Caco-2 (cell line): ENCODE results near the gene NELL2. TPM values are rescaled to one million over a fixed set of nuclear protein-coding genes. Genes with fewer than 3 reads are reported as not detected.

Experiments used
- BruUV-seq: library from RNA; stranded (reverse); fragments of 400-500 nt; replicated peaks from 2 replicates; lab custom pipeline; 2021; lab: Mats Ljungman, UMichigan
- CTCF ChIA-PET: fragments of 300-600 bp; sonication (Branson Sonifier 250); formaldehyde crosslinking; loops from one replicate; lab custom pipeline; 2022; ENCODE audit warnings: antibody characterized with exemption; lab: Charles Lee
- POLR2A ChIA-PET: fragments of 300-600 bp; sonication (Branson Sonifier 250); formaldehyde crosslinking; loops from one replicate; lab custom pipeline; 2022; ENCODE audit warnings: antibody characterized with exemption; lab: Charles Lee
- DNase-seq, 2 experiments: peaks; one replicate each; pipeline versions ENCODE4 v3.0.0 to v3.0.0-alpha.2; 2020 to 2022
- H3K27me3 ChIP-seq: replicated peaks from 2 replicates; pipeline ENCODE4 v1.6.0; 2011; ENCODE audit warnings: low read length; ENCODE audit not compliant: control insufficient read depth, insufficient read depth
- H3K36me3 ChIP-seq: 2 replicates; pipeline ENCODE4 v1.5.1; 2011; ENCODE audit warnings: low read length; ENCODE audit not compliant: control insufficient read depth, insufficient read depth
- H3K4me1 ChIP-seq: fragments of 250-450 bp; sonication (Bioruptor Pico); 2 replicates; pipeline ENCODE4 v1.5.1; 2020; ENCODE audit warnings: mild to moderate bottlenecking
- H3K4me3 ChIP-seq: 2 replicates; pipeline ENCODE4 v1.5.1; 2011; ENCODE audit warnings: low read depth, mild to moderate bottlenecking, control low read depth, low read length
- H3K9me3 ChIP-seq: fragments of 250-450 bp; sonication (Bioruptor Pico); 2 replicates; pipeline ENCODE4 v1.5.1; 2020; ENCODE audit warnings: mild to moderate bottlenecking, moderate library complexity
- H3K27ac Mint-ChIP-seq: one replicate; pipeline ENCODE4 v1.8.0; 2022; ENCODE audit warnings: mixed read lengths; ENCODE audit not compliant: unreplicated experiment
- H3K27me3 Mint-ChIP-seq: one replicate; pipeline ENCODE4 v1.8.0; 2022; ENCODE audit warnings: mixed read lengths; ENCODE audit not compliant: insufficient read depth, unreplicated experiment
- H3K36me3 Mint-ChIP-seq: one replicate; pipeline ENCODE4 v1.8.0; 2022; ENCODE audit warnings: mild to moderate bottlenecking, mixed read lengths; ENCODE audit not compliant: insufficient read depth, unreplicated experiment
- H3K4me1 Mint-ChIP-seq: one replicate; pipeline ENCODE4 v1.8.0; 2022; ENCODE audit warnings: low read depth, mixed read lengths; ENCODE audit not compliant: unreplicated experiment
- H3K4me3 Mint-ChIP-seq: one replicate; pipeline ENCODE4 v1.8.0; 2022; ENCODE audit warnings: mild to moderate bottlenecking, moderate library complexity, mixed read lengths; ENCODE audit not compliant: unreplicated experiment
- H3K9me3 Mint-ChIP-seq: one replicate; pipeline ENCODE4 v1.8.0; 2022; ENCODE audit warnings: mixed read lengths; ENCODE audit not compliant: unreplicated experiment
- CTCF ChIP-seq, 2 experiments: fragments of 200-600 bp in 1 of 2; IDR thresholded peaks; 1 replicate in 1 of 2; 2 replicates in 1 of 2; pipeline versions ENCODE4 v1.5.1 to v1.8.0; 2011 to 2022; ENCODE audit warnings: antibody characterized with exemption in 1 of 2, control low read depth in 1 of 2, inconsistent platforms in 1 of 2, low read depth in 1 of 2, low read length in 1 of 2, mild to moderate bottlenecking in 1 of 2, moderate library complexity in 1 of 2; ENCODE audit not compliant: insufficient read depth in 1 of 2, severe bottlenecking in 1 of 2, unreplicated experiment in 1 of 2
- intact Hi-C: fragments of 100-400 bp; cut with micrococcal nuclease; formaldehyde crosslinking; loops from one replicate; pipeline ENCODE4 v1.10.0; 2022; ENCODE audit not compliant: unreplicated experiment
- total RNA-seq: library from RNA; stranded (reverse); gene quantifications from 2 replicates; pipeline ENCODE4 v1.2.3, GENCODE V29; 2022

Gene NELL2
- total RNA-seq, 1 experiment from 2014 or later: 0.70 TPM

GRCh38 chr12:44507461-44507860 is 368.7 kb downstream of the NELL2 start:
- Mint-ChIP-seq H3K36me3 (no peaks in the 10 kb centered on the region), H3K4me3 (no peak overlapping the region), H3K27me3 (peaks cover 5% of the 10 kb centered on the region), H3K27ac (no peak overlapping the region), H3K9me3 (no peaks in the 10 kb centered on the region), H3K4me1 (peaks cover 6% of the 10 kb centered on the region)
- H3K27me3 ChIP-seq: no peaks in the 10 kb centered on the region
- no peaks in the 10 kb centered on the region for H3K4me1 ChIP-seq
- no TSS peak for BruUV-seq
- H3K36me3 ChIP-seq: no peaks in the 10 kb centered on the region
- DNase-seq: no peak
- H3K4me3 ChIP-seq: no peak overlapping the region
- H3K9me3 ChIP-seq: no peaks in the 10 kb centered on the region
- no peak for TF ChIP-seq CTCF (IDR thresholded peaks at IDR 0.05; ENCODE audit: insufficient read depth in 1 of 2, low read depth in 1 of 2, low read length in 1 of 2, severe bottlenecking in 1 of 2, unreplicated experiment in 1 of 2)
- CTCF ChIA-PET: no interaction called here
- POLR2A ChIA-PET: no interaction called here
- intact Hi-C loops: no loop called here

GRCh38 chr12:44504799-44505198 is 371.3 kb downstream of the NELL2 start:
- Histone ChIP-seq H3K27me3 (no peaks in the 10 kb centered on the region), H3K36me3 (no peaks in the 10 kb centered on the region), H3K4me3 (no peak overlapping the region), H3K9me3 (0 out of 2 replicates have a peak, but pooled peaks cover 6% of the 10 kb centered on the region), H3K4me1 (no peaks in the 10 kb centered on the region)
- Mint-ChIP-seq H3K4me1 (peaks cover 6% of the 10 kb centered on the region), H3K27me3 (no peaks in the 10 kb centered on the region), H3K36me3 (no peaks in the 10 kb centered on the region), H3K9me3 (no peaks in the 10 kb centered on the region), H3K27ac (no peak overlapping the region), H3K4me3 (no peak overlapping the region)
- no peak for TF ChIP-seq CTCF (IDR thresholded peaks at IDR 0.05; ENCODE audit: insufficient read depth in 1 of 2, low read depth in 1 of 2, low read length in 1 of 2, severe bottlenecking in 1 of 2, unreplicated experiment in 1 of 2)
- DNase-seq: no peak
- no TSS peak for BruUV-seq
- CTCF ChIA-PET: no interaction called here
- intact Hi-C loops: no loop called here
- POLR2A ChIA-PET: no interaction called here

GRCh38 chr12:44503329-44503728 is 372.8 kb downstream of the NELL2 start:
- intact Hi-C loops: no loop called here
- no peak for DNase-seq
- H3K27me3 ChIP-seq: no peaks in the 10 kb centered on the region
- no peaks in the 10 kb centered on the region for H3K36me3 ChIP-seq
- 0 out of 2 replicates have a peak, but pooled peaks cover 6% of the 10 kb centered on the region for H3K9me3 ChIP-seq
- no peaks in the 10 kb centered on the region for H3K36me3 Mint-ChIP-seq
- no peak overlapping the region for H3K4me3 ChIP-seq
- no peak overlapping the region for H3K4me3 Mint-ChIP-seq
- H3K27ac Mint-ChIP-seq: no peak overlapping the region
- ChIA-PET POLR2A (no interaction called here), CTCF (no interaction called here)
- no TSS peak for BruUV-seq
- peaks cover 6% of the 10 kb centered on the region for H3K4me1 Mint-ChIP-seq
- H3K27me3 Mint-ChIP-seq: no peaks in the 10 kb centered on the region
- H3K9me3 Mint-ChIP-seq: no peaks in the 10 kb centered on the region
- no peaks in the 10 kb centered on the region for H3K4me1 ChIP-seq
- TF ChIP-seq CTCF (IDR thresholded peaks at IDR 0.05; ENCODE audit: insufficient read depth in 1 of 2, low read depth in 1 of 2, low read length in 1 of 2, severe bottlenecking in 1 of 2, unreplicated experiment in 1 of 2): no peak
